ENCODE results near the gene TALDO1.

- no peak for TF ChIP-seq CTCF (conservative IDR thresholded peaks at IDR 0.05; ENCODE audit: low read depth in 2 of 2)
- TF ChIP-seq POLR2AphosphoS5 (IDR thresholded peaks at IDR 0.05; ENCODE audit: low read depth), result no peak
Observed at GRCh38 chr11:767238-767637, 20.0 kb downstream of the TALDO1 start.
